ENCODE data around the gene SLC2A13.

DNA sequence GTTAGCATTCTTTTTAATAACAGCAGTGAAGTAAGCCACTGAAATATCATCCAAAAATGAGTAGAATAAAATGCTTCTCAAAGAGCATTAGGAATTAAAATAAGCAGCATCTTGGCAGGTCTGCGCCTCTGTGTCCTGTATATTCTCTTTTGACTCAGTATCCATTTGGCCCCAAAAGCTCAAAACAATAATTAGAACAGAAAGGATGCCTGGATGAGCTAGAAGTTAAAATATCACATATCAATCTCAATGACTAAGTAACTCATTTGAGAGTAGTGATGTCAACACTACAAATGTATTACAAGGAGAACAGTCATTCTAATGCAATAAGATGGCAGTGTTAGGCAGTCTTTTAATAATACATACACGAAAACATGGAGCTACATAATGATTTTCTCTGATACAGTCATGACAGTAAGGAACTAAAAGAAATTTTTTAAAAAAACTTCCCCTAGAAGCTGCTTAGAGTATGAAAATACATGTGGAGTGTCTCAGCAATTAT, 325.4 kb downstream of the SLC2A13 start:
- TF ChIP-seq, protein P1, sequence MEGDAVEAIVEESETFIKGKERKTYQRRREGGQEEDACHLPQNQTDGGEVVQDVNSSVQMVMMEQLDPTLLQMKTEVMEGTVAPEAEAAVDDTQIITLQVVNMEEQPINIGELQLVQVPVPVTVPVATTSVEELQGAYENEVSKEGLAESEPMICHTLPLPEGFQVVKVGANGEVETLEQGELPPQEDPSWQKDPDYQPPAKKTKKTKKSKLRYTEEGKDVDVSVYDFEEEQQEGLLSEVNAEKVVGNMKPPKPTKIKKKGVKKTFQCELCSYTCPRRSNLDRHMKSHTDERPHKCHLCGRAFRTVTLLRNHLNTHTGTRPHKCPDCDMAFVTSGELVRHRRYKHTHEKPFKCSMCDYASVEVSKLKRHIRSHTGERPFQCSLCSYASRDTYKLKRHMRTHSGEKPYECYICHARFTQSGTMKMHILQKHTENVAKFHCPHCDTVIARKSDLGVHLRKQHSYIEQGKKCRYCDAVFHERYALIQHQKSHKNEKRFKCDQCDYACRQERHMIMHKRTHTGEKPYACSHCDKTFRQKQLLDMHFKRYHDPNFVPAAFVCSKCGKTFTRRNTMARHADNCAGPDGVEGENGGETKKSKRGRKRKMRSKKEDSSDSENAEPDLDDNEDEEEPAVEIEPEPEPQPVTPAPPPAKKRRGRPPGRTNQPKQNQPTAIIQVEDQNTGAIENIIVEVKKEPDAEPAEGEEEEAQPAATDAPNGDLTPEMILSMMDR (conservative IDR thresholded peaks at IDR 0.05): no peak
- no peak for TF ChIP-seq EZH2 (IDR thresholded peaks at IDR 0.05; ENCODE audit: low read depth)
